ENCODE measurements around the gene RCAN2. TPM values are rescaled to one million over a fixed set of nuclear protein-coding genes. Genes with fewer than 3 reads are reported as not detected.
A peak's percentile ranks its signal among the peaks of the same experiment; 100 is the strongest.

The RCAN2 gene
- total RNA-seq (33.8 and 44.9 TPM in 2 replicates), polyA plus RNA-seq (55.6 and 105 TPM in 2 replicates)

DNA sequence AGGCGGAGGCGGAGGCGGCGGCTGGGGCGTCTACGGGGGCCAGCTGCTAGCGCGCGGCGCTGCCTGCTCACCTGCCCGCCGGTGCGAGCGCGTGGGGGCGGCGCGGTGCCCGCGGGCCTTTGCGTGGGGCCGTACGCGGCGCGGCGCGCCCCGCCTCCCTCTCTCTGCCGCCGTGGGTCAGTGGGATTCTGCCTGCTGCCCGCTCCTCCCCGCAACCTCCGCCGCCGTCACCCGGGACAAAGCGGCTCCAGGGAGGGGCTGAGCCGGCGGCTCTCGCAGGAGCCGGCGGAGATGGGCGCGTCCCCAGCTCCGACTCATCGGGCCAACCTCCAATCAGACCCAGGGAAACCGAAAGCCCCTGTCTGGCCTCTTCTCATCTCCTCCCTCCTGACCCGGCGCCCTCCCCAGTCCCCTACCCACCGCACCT is at the start of gene RCAN2:
Gene RCAN2, minus strand, starts transcription at position 249 of the 427 bp plus-strand sequence.
- Histone ChIP-seq H3K27ac (peak within 1 kb of the TSS; percentile 76), H3K4me1 (ENCODE audit: low read depth) (peaks cover 32% of the 10 kb centered on the region), H3K27me3 (peaks cover 21% of the 10 kb centered on the region), H3K36me3 (no peaks in the 10 kb centered on the region), H3K9me3 (ENCODE audit: low read depth) (no peaks in the 10 kb centered on the region), H3K4me3 (peak within 1 kb of the TSS; percentile 79)
- TF ChIP-seq, protein P1, sequence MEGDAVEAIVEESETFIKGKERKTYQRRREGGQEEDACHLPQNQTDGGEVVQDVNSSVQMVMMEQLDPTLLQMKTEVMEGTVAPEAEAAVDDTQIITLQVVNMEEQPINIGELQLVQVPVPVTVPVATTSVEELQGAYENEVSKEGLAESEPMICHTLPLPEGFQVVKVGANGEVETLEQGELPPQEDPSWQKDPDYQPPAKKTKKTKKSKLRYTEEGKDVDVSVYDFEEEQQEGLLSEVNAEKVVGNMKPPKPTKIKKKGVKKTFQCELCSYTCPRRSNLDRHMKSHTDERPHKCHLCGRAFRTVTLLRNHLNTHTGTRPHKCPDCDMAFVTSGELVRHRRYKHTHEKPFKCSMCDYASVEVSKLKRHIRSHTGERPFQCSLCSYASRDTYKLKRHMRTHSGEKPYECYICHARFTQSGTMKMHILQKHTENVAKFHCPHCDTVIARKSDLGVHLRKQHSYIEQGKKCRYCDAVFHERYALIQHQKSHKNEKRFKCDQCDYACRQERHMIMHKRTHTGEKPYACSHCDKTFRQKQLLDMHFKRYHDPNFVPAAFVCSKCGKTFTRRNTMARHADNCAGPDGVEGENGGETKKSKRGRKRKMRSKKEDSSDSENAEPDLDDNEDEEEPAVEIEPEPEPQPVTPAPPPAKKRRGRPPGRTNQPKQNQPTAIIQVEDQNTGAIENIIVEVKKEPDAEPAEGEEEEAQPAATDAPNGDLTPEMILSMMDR (IDR thresholded peaks at IDR 0.05; ENCODE audit: low read depth, low read length) = no peak
- DNase-seq (ENCODE audit: low read depth in 1 of 2, low spot score in 1 of 2) = peak; percentile 17 to 92

DNA sequence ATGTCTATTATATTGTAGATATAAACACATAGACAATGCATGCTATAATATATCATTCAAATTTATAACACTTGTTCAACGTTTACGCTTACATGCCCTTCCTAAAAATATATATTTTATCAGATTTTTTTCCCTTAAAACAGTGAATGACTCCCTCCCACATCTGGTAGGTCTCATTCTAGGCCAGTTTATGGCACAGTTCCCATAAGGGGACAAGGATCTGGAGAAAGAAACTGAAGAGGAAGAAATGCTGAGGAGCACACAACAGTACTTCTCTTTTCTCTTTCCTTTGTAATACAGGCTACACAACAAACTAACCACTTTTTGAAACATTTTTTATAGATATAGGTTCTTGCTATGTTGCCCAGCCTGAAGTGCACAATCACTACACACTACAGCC is 48.6 kb upstream of the RCAN2 start:
- no peaks in the 10 kb centered on the region for H3K27me3 ChIP-seq
- H3K4me3 ChIP-seq = no peak overlapping the region
- H3K9me3 ChIP-seq (ENCODE audit: low read depth) = no peaks in the 10 kb centered on the region
- TF ChIP-seq, protein P1 (IDR thresholded peaks at IDR 0.05; ENCODE audit: low read depth, low read length) = no peak
- H3K36me3 ChIP-seq = no peaks in the 10 kb centered on the region
- no peaks in the 10 kb centered on the region for H3K4me1 ChIP-seq (ENCODE audit: low read depth)
- no peak overlapping the region for H3K27ac ChIP-seq
- DNase-seq (ENCODE audit: low read depth in 1 of 2, low spot score in 1 of 2) = no peak

DNA sequence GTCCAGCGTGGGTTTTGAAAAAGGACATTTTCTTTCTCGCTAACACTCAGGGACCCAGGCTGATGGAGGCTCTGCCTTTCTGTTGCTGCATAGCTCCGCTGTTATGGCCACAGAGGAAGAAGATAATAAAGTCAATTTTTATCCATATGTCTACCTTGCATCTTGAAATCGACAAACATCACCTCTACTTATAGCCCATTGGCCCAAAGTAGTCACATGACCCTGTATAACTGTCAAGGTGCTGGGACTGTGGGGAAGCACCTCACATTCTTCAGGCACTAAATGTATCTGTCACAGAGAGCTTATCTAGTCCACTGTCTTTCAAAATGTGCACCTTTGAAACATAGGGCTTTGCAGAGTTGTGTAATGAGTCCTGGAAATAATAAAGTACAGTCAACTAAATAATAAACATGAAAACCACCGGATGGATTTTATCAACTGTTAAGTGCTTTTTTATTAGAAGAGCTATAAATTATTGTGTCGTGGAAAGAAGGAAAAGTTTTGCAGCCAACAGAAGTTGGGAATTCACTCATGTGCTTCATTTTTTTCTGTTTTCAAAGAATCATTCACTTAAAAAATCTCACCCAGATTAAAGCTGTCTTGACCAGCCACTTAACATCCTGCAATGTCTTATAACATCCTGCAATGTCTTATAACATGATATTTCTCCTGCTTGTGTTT is 47.7 kb upstream of the RCAN2 start:
- no peak overlapping the region for H3K4me3 ChIP-seq
- TF ChIP-seq, protein P1 (IDR thresholded peaks at IDR 0.05; ENCODE audit: low read depth, low read length) = no peak
- no peaks in the 10 kb centered on the region for H3K9me3 ChIP-seq (ENCODE audit: low read depth)
- no peaks in the 10 kb centered on the region for H3K27me3 ChIP-seq
- H3K27ac ChIP-seq = no peak overlapping the region
- no peak for DNase-seq (ENCODE audit: low read depth in 1 of 2, low spot score in 1 of 2)
- no peaks in the 10 kb centered on the region for H3K36me3 ChIP-seq
- H3K4me1 ChIP-seq (ENCODE audit: low read depth) = no peaks in the 10 kb centered on the region

DNA sequence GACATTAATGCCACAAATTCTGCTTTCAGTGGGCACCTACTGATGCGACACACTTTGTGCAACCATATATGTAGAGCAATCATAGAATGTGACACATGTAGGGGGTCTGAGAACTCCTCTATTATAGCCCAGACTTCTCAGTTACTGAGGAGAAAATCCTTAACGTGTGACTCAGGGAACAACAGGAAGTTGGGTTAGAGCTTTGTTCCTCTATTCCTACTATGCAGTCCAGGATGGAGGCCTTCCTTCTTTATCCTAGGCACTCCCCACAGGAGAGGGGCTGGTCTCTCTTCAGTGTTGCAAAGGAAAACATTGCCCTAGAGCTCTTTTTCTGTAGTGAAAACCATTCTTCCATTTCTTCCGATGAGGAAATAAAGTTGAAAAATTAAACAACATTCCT is 39.6 kb upstream of the RCAN2 start:
- no peak for DNase-seq (ENCODE audit: low read depth in 1 of 2, low spot score in 1 of 2)
- Histone ChIP-seq H3K9me3 (ENCODE audit: low read depth) (no peaks in the 10 kb centered on the region), H3K27ac (no peak overlapping the region), H3K4me3 (no peak overlapping the region), H3K4me1 (ENCODE audit: low read depth) (no peaks in the 10 kb centered on the region), H3K27me3 (no peaks in the 10 kb centered on the region), H3K36me3 (no peaks in the 10 kb centered on the region)
- TF ChIP-seq, protein P1 (IDR thresholded peaks at IDR 0.05; ENCODE audit: low read depth, low read length) = no peak

DNA sequence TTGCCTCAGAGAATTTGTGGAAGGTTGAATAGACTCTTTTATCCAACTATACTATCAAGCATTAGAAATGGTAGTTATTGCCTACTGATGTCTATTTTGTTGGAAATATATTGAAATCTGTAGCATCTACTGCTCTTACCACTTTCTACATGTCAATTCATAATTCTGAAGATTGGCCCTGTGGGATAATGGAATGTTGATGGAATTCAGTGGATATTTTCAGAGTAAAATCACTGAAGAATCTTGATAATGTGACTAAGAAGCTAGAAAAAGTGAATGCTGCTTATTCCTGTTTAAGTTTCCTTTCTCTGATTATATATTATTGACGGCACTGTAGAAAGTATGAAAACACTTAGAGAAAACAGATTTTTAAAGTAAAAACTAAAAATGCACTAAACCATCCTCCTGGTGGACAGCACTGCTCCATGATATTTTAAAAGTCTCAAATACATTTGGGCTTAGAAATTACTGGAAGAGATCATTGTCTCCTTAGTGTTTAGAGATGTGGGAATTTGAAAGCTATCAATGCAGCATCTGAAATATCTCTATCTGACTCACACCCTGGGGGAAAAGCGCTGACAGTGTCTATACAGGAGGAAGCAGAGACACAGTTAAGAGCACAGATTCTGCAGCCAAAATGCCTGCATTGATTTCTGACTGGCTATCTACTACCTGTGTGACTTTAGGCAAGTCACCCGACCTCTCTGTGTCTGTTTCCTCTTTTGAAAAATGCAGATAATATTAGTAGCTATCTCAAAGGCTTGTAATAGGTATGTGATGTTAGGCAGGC is 37.9 kb upstream of the RCAN2 start:
- H3K27me3 ChIP-seq = no peaks in the 10 kb centered on the region
- H3K36me3 ChIP-seq = no peaks in the 10 kb centered on the region
- TF ChIP-seq, protein P1 (IDR thresholded peaks at IDR 0.05; ENCODE audit: low read depth, low read length) = no peak
- no peak overlapping the region for H3K4me3 ChIP-seq
- no peaks in the 10 kb centered on the region for H3K4me1 ChIP-seq (ENCODE audit: low read depth)
- DNase-seq (ENCODE audit: low read depth in 1 of 2, low spot score in 1 of 2) = no peak
- no peak overlapping the region for H3K27ac ChIP-seq
- H3K9me3 ChIP-seq (ENCODE audit: low read depth) = no peaks in the 10 kb centered on the region
